RPMI7951 (cell line): ENCODE data around the gene MARF1. TPM values are rescaled to one million over a fixed set of nuclear protein-coding genes. Genes with fewer than 3 reads are reported as not detected.
A peak's percentile ranks its signal among the peaks of the same experiment; 100 is the strongest.
"Not testable (repeated sequence)": the region's sequence is repeated elsewhere in the genome, so short reads cannot be mapped to it uniquely, and the experiment has no call there.

Source experiments
- DNase-seq: peaks from one replicate; pipeline ENCODE4 v3.0.0-alpha.2; 2012; ENCODE audit warnings: low read depth
- total RNA-seq: library from RNA; depleted of rRNA; stranded (reverse); fragments of >200 nt; shearing (Covaris generic); gene quantifications from 2 replicates; pipeline ENCODE4 v1.2.3, GENCODE V29; 2014

Gene MARF1
- total RNA-seq, 1 experiment from 2014 or later: 11.9 TPM

- no peak for DNase-seq
Measured at GRCh38 chr16:15652293-15653001, 9.5 kb upstream of the MARF1 start.

GRCh38 chr16:15650698-15651171 lies 7.8 kb upstream of the MARF1 start:
- peak; percentile 22 for DNase-seq

- peak; percentile 89 for DNase-seq
Measured at GRCh38 chr16:15650019-15650697, 7.2 kb upstream of the MARF1 start, which contains the start of gene NDE1. Gene NDE1, plus strand, starts transcription at chr16:15650245. Its CDS starts 14,534 bp downstream, at chr16:15664779.

- DNase-seq: no peak
Measured at GRCh38 chr16:15649727-15650018, 6.7 kb upstream of the MARF1 start.

- not testable (repeated sequence) for DNase-seq
Measured at GRCh38 chr16:15649311-15649710, 6.4 kb upstream of the MARF1 start.

GRCh38 chr16:15648135-15648730 lies 5.3 kb upstream of the MARF1 start:
- DNase-seq: no peak

GRCh38 chr16:15647294-15648014 lies 4.5 kb upstream of the MARF1 start:
- DNase-seq: no peak

- DNase-seq: not testable (repeated sequence)
Measured at GRCh38 chr16:15646557-15647293, 3.8 kb upstream of the MARF1 start.

- DNase-seq: peak; percentile 79
Measured at GRCh38 chr16:15644962-15645465, 2.1 kb upstream of the MARF1 start.

- DNase-seq: peak; percentile 54
Measured at GRCh38 chr16:15644267-15644961, 1.5 kb upstream of the MARF1 start.

- DNase-seq: no peak
Measured at GRCh38 chr16:15643946-15644250, 944 bp upstream of the MARF1 start.

- peak; percentile 64 for DNase-seq
Measured at GRCh38 chr16:15642557-15643047, 352 bp downstream of the MARF1 start.

GRCh38 chr16:15641753-15642556 lies 999 bp downstream of the MARF1 start:
- DNase-seq: no peak

- DNase-seq: no peak
Measured at GRCh38 chr16:15640966-15641365, 2.0 kb downstream of the MARF1 start.

- peak; percentile 1 for DNase-seq
Measured at GRCh38 chr16:15639061-15639568, 3.8 kb downstream of the MARF1 start.

GRCh38 chr16:15636392-15636873 lies 6.5 kb downstream of the MARF1 start:
- DNase-seq: no peak

GRCh38 chr16:15635926-15636325 lies 7.0 kb downstream of the MARF1 start:
- DNase-seq: no peak

- DNase-seq: no peak
Measured at GRCh38 chr16:15631730-15632409, 11.1 kb downstream of the MARF1 start.

GRCh38 chr16:15621889-15622288 lies 21.1 kb downstream of the MARF1 start:
- no peak for DNase-seq
